ENCODE measurements around the gene PLCB2. TPM values are rescaled to one million over a fixed set of nuclear protein-coding genes. Genes with fewer than 3 reads are reported as not detected.

The PLCB2 gene
- total RNA-seq, 1 experiment from 2014 or later, result 61.9 TPM

- no peak for DNase-seq (ENCODE audit: low read depth in 1 of 2, low spot score in 2 of 2)
- Histone ChIP-seq H3K27ac (no peak overlapping the region), H3K9me3 (replicated peaks) (no peaks in the 10 kb centered on the region), H3K36me3 (peaks cover 7% of the 10 kb centered on the region), H3K27me3 (replicated peaks) (no peaks in the 10 kb centered on the region), H3K4me1 (replicated peaks) (peaks cover 15% of the 10 kb centered on the region), H3K4me3 (no peak overlapping the region)
These were observed 43.2 kb downstream of the PLCB2 start for GRCh38 chr15:40264321-40265153.

GRCh38 chr15:40263024-40263754 is 44.5 kb downstream of the PLCB2 start:
- no peak for DNase-seq (ENCODE audit: low read depth in 1 of 2, low spot score in 2 of 2)
- Histone ChIP-seq H3K27me3 (replicated peaks) (no peaks in the 10 kb centered on the region), H3K36me3 (peaks cover 7% of the 10 kb centered on the region), H3K4me3 (no peak overlapping the region), H3K4me1 (replicated peaks) (peaks cover 29% of the 10 kb centered on the region), H3K9me3 (replicated peaks) (no peaks in the 10 kb centered on the region), H3K27ac (no peak overlapping the region)

- Histone ChIP-seq H3K27me3 (replicated peaks) (no peaks in the 10 kb centered on the region), H3K36me3 (no peaks in the 10 kb centered on the region), H3K9me3 (replicated peaks) (no peaks in the 10 kb centered on the region), H3K4me1 (replicated peaks) (peaks cover 44% of the 10 kb centered on the region), H3K4me3 (no peak overlapping the region), H3K27ac (peak overlapping the region; percentile 84)
- no peak for DNase-seq (ENCODE audit: low read depth in 1 of 2, low spot score in 2 of 2)
These were observed 48.7 kb downstream of the PLCB2 start for GRCh38 chr15:40259021-40259420.

GRCh38 chr15:40258544-40258943 is 49.2 kb downstream of the PLCB2 start:
- no peak overlapping the region for H3K4me3 ChIP-seq
- H3K9me3 ChIP-seq (replicated peaks), result no peaks in the 10 kb centered on the region
- DNase-seq (ENCODE audit: low read depth in 1 of 2, low spot score in 2 of 2), result no peak
- H3K27ac ChIP-seq, result peak overlapping the region; percentile 84
- H3K36me3 ChIP-seq, result no peaks in the 10 kb centered on the region
- peaks cover 44% of the 10 kb centered on the region for H3K4me1 ChIP-seq (replicated peaks)
- H3K27me3 ChIP-seq (replicated peaks), result no peaks in the 10 kb centered on the region

- Histone ChIP-seq H3K9me3 (replicated peaks) (no peaks in the 10 kb centered on the region), H3K27ac (peak overlapping the region; percentile 84), H3K4me1 (replicated peaks) (peaks cover 44% of the 10 kb centered on the region), H3K27me3 (replicated peaks) (no peaks in the 10 kb centered on the region), H3K4me3 (no peak overlapping the region), H3K36me3 (no peaks in the 10 kb centered on the region)
- DNase-seq (ENCODE audit: low read depth in 1 of 2, low spot score in 2 of 2), result peak; percentile 83 to 90
These were observed 49.9 kb downstream of the PLCB2 start for GRCh38 chr15:40257656-40258450.

- DNase-seq (ENCODE audit: low read depth in 1 of 2, low spot score in 2 of 2), result peak; percentile 69 to 76
- H3K4me1 ChIP-seq (replicated peaks), result peaks cover 44% of the 10 kb centered on the region
- H3K36me3 ChIP-seq, result no peaks in the 10 kb centered on the region; the same call in 1 of the 2 replicates
- H3K27me3 ChIP-seq (replicated peaks), result no peaks in the 10 kb centered on the region
- H3K9me3 ChIP-seq (replicated peaks), result no peaks in the 10 kb centered on the region
- H3K4me3 ChIP-seq, result no peak overlapping the region
- H3K27ac ChIP-seq, result peak overlapping the region; percentile 84
These were observed 51.0 kb downstream of the PLCB2 start for GRCh38 chr15:40256638-40257235.

GRCh38 chr15:40255033-40255432 is 52.7 kb downstream of the PLCB2 start:
- no peaks in the 10 kb centered on the region for H3K27me3 ChIP-seq (replicated peaks)
- no peak overlapping the region for H3K4me3 ChIP-seq
- H3K9me3 ChIP-seq (replicated peaks), result no peaks in the 10 kb centered on the region
- DNase-seq (ENCODE audit: low read depth in 1 of 2, low spot score in 2 of 2), result no peak
- H3K4me1 ChIP-seq (replicated peaks), result peaks cover 48% of the 10 kb centered on the region
- no peak overlapping the region for H3K27ac ChIP-seq
- no peaks in the 10 kb centered on the region; the same call in 1 of the 2 replicates for H3K36me3 ChIP-seq

- Histone ChIP-seq H3K27me3 (replicated peaks) (no peaks in the 10 kb centered on the region), H3K36me3 (no peaks in the 10 kb centered on the region; the same call in 1 of the 2 replicates), H3K4me3 (no peak overlapping the region), H3K4me1 (replicated peaks) (peaks cover 53% of the 10 kb centered on the region), H3K9me3 (replicated peaks) (no peaks in the 10 kb centered on the region), H3K27ac (no peak overlapping the region)
- no peak for DNase-seq (ENCODE audit: low read depth in 1 of 2, low spot score in 2 of 2)
These were observed 53.3 kb downstream of the PLCB2 start for GRCh38 chr15:40254452-40254851.

GRCh38 chr15:40253167-40253790 is 54.5 kb downstream of the PLCB2 start:
- no peaks in the 10 kb centered on the region for H3K27me3 ChIP-seq (replicated peaks)
- H3K9me3 ChIP-seq (replicated peaks), result no peaks in the 10 kb centered on the region
- H3K27ac ChIP-seq, result no peak overlapping the region
- peaks cover 47% of the 10 kb centered on the region for H3K4me1 ChIP-seq (replicated peaks)
- DNase-seq (ENCODE audit: low read depth in 1 of 2, low spot score in 2 of 2), result no peak
- no peaks in the 10 kb centered on the region; the same call in 1 of the 2 replicates for H3K36me3 ChIP-seq
- H3K4me3 ChIP-seq, result no peak overlapping the region

- no peaks in the 10 kb centered on the region for H3K27me3 ChIP-seq (replicated peaks)
- no peak overlapping the region for H3K27ac ChIP-seq
- no peaks in the 10 kb centered on the region for H3K9me3 ChIP-seq (replicated peaks)
- DNase-seq (ENCODE audit: low read depth in 1 of 2, low spot score in 2 of 2), result no peak
- no peaks in the 10 kb centered on the region; the same call in 1 of the 2 replicates for H3K36me3 ChIP-seq
- no peak overlapping the region for H3K4me3 ChIP-seq
- peaks cover 40% of the 10 kb centered on the region for H3K4me1 ChIP-seq (replicated peaks)
These were observed 55.1 kb downstream of the PLCB2 start for GRCh38 chr15:40252438-40253166.

- no peak for DNase-seq (ENCODE audit: low read depth in 1 of 2, low spot score in 2 of 2)
- Histone ChIP-seq H3K27me3 (replicated peaks) (no peaks in the 10 kb centered on the region), H3K27ac (no peak overlapping the region), H3K4me3 (no peak overlapping the region), H3K9me3 (replicated peaks) (no peaks in the 10 kb centered on the region), H3K36me3 (no peaks in the 10 kb centered on the region; the same call in 1 of the 2 replicates), H3K4me1 (replicated peaks) (peaks cover 35% of the 10 kb centered on the region)
These were observed 55.6 kb downstream of the PLCB2 start for GRCh38 chr15:40252141-40252437.

- Histone ChIP-seq H3K27me3 (replicated peaks) (no peaks in the 10 kb centered on the region), H3K4me1 (replicated peaks) (peaks cover 30% of the 10 kb centered on the region), H3K4me3 (no peak overlapping the region), H3K36me3 (no peaks in the 10 kb centered on the region; the same call in 1 of the 2 replicates), H3K9me3 (replicated peaks) (no peaks in the 10 kb centered on the region), H3K27ac (no peak overlapping the region)
- DNase-seq (ENCODE audit: low read depth in 1 of 2, low spot score in 2 of 2), result no peak
These were observed 56.1 kb downstream of the PLCB2 start for GRCh38 chr15:40251486-40252140.
